ENCODE results near the gene CPEB3.

DNA sequence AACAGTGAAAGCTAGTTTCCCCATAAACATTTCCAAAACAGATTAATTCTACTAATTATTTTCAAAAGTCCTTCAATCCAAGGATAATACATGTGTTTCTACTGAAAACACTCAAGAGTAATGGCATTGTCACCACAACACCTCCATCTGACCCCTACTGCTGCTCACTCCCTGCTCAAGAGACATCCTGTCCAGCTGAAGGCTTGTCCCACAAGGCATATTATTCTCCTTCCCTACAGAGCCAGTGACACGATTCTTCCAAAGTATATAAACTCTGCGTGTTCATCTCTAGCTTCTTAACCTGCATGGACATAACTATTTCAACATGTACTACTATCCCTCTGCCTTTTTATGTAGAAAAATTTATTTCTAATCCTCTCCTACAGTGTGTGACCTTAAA is 182.1 kb downstream of the CPEB3 start:
- TF ChIP-seq, protein P1, sequence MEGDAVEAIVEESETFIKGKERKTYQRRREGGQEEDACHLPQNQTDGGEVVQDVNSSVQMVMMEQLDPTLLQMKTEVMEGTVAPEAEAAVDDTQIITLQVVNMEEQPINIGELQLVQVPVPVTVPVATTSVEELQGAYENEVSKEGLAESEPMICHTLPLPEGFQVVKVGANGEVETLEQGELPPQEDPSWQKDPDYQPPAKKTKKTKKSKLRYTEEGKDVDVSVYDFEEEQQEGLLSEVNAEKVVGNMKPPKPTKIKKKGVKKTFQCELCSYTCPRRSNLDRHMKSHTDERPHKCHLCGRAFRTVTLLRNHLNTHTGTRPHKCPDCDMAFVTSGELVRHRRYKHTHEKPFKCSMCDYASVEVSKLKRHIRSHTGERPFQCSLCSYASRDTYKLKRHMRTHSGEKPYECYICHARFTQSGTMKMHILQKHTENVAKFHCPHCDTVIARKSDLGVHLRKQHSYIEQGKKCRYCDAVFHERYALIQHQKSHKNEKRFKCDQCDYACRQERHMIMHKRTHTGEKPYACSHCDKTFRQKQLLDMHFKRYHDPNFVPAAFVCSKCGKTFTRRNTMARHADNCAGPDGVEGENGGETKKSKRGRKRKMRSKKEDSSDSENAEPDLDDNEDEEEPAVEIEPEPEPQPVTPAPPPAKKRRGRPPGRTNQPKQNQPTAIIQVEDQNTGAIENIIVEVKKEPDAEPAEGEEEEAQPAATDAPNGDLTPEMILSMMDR (IDR thresholded peaks at IDR 0.05): no peak
- TF ChIP-seq POLR2A (IDR thresholded peaks at IDR 0.05): no peak

All from adrenal gland (tissue), 5 donors.